T follicular helper cell (primary cell): ENCODE data around the gene OSBPL2.

Source experiments
- DNase-seq: peaks from one replicate; pipeline ENCODE4 v3.0.0-alpha.2; 2020; ENCODE audit warnings: low read depth

The OSBPL2 gene

GRCh38 chr20:62258499-62259293 lies 20.4 kb downstream of the OSBPL2 start:
- no peak for DNase-seq

DNA sequence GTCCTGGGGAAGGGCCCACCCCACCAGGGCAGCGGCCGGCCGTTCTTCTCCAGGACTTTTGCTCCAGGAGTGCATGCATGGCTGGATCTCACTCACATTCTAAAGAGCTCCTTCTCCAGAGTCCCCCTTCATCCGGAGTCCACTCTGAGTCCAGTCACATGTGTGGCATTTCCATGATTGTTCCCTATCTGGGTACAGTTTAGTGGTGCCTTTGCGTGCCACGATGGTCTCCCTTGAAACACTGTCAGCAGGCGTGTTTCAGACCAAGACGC lies 20.9 kb downstream of the OSBPL2 start:
- no peak for DNase-seq

GRCh38 chr20:62262064-62262463 lies 23.7 kb downstream of the OSBPL2 start:
- no peak for DNase-seq

DNA sequence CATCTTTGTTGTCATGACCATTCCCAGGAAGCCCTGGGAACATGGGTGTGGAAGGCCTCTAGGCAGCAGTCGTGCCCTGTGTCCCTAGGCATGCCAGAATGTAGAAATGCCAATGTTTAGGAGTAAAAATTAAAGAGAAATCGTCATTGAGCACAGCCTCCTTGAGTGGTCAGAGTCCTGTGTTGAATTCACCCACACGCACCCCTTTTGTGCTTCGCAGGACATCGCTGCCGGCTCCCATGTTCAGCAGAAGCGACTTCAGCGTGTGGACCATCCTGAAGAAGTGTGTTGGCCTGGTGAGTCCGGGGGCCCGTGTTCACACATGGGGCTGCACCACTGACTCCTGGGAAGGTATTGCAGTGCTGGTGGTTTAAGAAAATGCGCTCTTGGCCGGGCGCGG lies 25.1 kb downstream of the OSBPL2 start:
- DNase-seq = no peak

- DNase-seq = no peak
Observed at GRCh38 chr20:62265365-62265764, 27.0 kb downstream of the OSBPL2 start.

DNA sequence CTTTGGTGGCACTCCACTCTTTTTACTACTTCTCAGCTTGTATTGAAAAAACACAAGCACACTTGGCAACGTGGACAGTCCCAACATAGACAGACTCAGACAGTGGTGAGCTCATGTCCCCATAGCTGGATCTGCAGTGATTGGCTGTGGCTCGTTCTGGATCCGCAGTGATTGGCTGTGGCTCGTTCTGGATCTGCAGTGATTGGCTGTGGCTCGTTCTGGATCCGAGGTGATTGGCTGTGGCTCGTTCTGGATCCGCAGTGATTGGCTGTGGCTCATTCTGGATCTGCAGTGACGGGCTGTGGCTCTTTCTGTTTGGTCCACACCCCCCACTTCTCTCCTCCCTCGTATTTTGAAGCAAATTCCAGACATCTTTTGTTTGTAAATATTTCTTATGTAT lies 28.0 kb downstream of the OSBPL2 start:
- no peak for DNase-seq

DNA sequence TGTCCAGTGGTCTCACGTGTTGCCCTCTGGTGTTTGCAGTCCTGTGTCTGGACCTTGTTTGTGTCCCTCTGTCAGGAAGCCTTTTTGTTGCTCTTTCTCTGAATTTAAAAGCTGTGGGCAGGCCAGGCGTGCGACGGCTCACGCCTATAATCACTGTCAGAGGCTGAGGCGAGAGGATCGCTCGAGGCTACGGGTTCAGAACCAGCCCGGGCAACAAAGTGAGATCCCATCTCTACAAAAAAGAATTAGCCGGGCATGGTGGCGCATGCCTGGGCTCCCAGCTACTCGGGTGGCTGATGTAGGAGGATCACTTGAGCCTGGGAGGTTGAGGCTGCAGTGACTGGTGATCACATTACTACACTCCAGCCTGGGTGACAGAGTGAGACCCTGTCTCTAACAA lies 28.5 kb downstream of the OSBPL2 start:
- DNase-seq = no peak

- DNase-seq = no peak
Observed at GRCh38 chr20:62267543-62267942, 29.2 kb downstream of the OSBPL2 start.

DNA sequence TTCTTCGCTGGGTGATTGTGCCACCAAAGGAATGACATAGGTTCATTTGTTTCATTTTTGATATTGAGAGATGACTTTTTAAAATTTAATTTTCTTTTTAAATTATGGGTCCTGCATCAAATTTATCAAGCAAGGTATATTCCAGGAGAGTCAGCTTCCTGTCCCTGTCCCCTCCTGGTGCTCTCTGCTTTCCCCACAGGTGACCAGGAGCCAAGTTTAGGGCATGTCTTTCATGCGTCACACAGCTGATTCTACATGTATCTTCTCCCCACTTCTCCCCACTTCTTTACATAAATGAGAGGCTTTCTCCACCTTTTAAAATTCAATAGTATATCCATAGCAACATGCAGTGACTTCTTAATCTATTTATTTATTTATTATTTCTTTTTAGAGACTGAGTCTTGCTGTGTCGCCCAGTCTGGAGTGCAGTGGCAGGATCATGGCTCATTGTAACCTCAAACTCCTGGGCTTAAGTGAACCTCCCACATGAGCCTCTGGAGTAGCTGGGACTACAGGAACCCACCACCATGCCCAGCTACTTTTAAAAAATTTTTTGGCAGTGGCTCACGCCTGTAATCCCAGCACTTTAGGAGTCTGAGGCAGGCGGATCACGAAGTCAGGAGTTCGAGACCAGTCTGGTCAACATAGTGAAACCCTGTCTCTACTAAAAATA lies 30.0 kb downstream of the OSBPL2 start:
- DNase-seq = no peak

GRCh38 chr20:62269378-62269777 lies 31.1 kb downstream of the OSBPL2 start:
- DNase-seq = no peak

DNA sequence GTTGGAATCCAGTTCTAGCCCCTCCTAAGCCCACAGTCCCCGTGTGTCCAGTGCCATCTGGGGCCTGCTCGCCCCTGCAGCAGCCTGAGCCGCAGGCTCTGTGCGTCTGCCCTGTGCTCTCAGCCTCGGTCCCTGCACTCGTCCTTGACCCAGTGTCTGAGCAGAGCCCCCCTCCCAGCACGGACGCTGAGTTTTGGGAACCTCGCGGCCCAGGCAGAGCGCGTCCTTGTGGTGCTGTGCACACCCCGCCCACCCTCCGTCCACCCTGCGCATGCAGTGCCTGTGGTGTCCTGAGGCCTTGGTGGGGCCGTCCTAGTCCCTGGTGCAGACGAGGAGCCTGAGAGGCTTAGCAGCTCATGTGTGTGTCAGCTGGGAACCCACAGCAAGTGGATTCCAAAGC lies 31.6 kb downstream of the OSBPL2 start:
- DNase-seq = no peak

- no peak for DNase-seq
Observed at GRCh38 chr20:62272200-62272599, 33.9 kb downstream of the OSBPL2 start.

- DNase-seq = no peak
Observed at GRCh38 chr20:62273416-62273815, 35.1 kb downstream of the OSBPL2 start.

DNA sequence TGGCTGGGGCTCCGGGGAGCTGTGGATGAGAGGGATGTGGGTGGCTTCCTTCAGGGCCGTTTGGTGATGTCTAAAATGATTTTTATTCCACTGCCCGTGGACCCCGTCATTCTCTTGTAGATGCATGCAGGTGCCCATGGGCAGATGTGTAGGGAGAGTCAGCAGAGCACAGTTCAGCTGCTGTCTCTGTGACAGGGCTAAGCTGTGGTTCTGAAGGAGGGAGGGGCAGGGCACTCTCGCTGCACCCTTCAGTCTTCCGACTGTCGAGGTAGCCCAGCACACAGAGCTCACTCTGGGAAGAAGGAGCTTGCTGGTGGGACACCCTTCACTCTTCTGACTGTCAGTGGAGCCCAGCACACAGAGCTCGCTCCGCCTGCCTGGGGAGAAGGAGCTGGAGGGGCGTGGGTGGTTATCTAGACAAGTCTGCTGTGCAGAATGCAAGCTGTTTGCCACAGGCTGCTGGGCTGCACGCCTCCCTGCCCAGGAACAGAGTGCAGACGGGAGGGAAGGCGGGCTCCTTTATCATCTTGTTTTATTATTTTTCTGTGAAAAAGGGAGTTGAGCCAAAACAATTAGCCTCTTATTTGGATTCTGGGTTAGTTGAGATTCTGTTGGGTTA lies 36.1 kb downstream of the OSBPL2 start:
- DNase-seq = no peak

GRCh38 chr20:62275219-62275618 lies 36.9 kb downstream of the OSBPL2 start:
- DNase-seq = no peak

GRCh38 chr20:62276439-62276838 lies 38.1 kb downstream of the OSBPL2 start:
- DNase-seq = no peak

DNA sequence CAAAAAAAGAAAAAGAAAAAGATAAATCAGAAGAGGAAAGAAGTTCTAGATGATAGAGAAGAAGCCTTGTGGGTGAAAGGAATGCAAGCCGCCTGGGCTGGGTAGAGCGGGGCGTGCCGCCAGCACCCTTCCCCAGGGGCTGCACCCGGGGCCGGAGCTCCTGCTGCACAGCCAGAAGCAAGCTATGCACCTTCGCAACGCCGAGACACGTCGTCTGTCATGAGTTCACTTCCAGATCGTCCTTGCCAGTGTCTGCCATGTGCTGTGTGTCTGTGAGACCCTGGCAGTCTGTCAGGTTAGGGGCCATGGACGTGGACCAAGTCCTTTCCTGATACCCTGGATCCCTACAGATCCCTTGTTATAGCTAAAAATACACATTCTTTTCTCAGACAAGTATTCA lies 38.9 kb downstream of the OSBPL2 start:
- DNase-seq = no peak

- DNase-seq = no peak
Observed at GRCh38 chr20:62280303-62280702, 42.0 kb downstream of the OSBPL2 start.

GRCh38 chr20:62281161-62281933 lies 43.0 kb downstream of the OSBPL2 start:
- DNase-seq = no peak

- no peak for DNase-seq
Observed at GRCh38 chr20:62282103-62282502, 43.8 kb downstream of the OSBPL2 start.

DNA sequence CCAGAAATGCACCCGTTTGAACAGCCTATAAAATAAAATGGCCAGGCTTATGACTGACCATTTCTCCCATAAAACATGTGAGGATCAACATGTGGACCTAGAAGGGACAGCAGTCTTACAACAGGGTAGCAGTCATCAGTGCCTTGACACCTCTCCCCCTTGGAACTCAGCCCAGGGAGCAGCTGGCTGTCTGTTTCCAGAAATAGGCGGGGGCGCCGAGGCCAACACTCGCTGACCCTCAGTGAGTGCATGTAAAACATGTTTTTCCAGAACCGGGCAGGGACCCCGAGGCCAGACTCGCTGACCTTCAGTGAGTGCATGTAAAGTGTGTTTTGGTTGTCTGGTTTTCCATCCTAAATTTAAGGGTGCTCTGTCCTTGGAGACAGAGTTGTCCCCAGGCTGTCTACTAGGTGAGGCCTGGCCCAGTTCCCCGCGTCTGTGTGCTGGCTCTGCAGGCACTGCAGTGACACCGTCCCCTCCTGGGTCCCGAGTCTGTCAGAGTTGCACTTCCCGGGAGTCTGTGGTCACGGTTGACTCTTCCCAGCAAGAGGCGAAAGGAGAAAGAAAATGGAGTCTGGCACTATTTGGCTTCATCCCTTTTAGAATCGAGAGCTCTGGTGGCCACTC lies 44.7 kb downstream of the OSBPL2 start:
- no peak for DNase-seq

DNA sequence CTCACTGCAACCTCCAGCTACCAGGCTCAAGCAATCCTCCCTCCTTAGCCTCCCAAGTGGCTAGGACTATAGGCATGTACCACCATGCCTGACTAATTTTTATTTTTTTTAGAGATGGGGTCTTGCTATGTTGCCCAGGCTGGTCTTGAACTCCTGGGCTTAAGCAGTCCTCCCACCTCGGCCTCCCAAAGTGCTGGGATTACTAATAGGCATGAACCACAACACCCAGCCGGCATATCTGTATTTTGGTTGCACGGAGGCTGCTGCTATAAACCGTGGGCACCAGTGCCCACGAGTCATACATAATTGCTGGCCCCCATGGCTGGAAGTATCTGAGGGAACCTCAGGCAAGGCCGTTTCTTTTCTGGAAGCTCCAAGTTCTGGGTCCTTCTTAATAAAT lies 46.1 kb downstream of the OSBPL2 start:
- DNase-seq = no peak
